Progenitor cell of endocrine pancreas (in vitro differentiated cells): ENCODE measurements around the gene NOD2. TPM values are rescaled to one million over a fixed set of nuclear protein-coding genes. Genes with fewer than 3 reads are reported as not detected.
A peak's percentile ranks its signal among the peaks of the same experiment; 100 is the strongest.

Experiments
- DNase-seq: peaks from one replicate; pipeline ENCODE4 v3.0.0; 2021; ENCODE audit warnings: low spot score; ENCODE audit not compliant: unreplicated experiment
- H3K27ac Mint-ChIP-seq: 2 replicates; pipeline ENCODE4 v1.8.0; 2021; ENCODE audit warnings: mild to moderate bottlenecking, moderate library complexity, mixed read lengths
- H3K27me3 Mint-ChIP-seq: 2 replicates; pipeline ENCODE4 v1.8.0; 2021; ENCODE audit warnings: mixed read lengths
- H3K36me3 Mint-ChIP-seq: 2 replicates; pipeline ENCODE4 v1.8.0; 2022; ENCODE audit warnings: mixed read lengths; ENCODE audit not compliant: insufficient read depth
- H3K4me1 Mint-ChIP-seq: 2 replicates; pipeline ENCODE4 v1.8.0; 2021; ENCODE audit warnings: low read depth, mixed read lengths
- H3K4me3 Mint-ChIP-seq: 2 replicates; pipeline ENCODE4 v1.8.0; 2021; ENCODE audit warnings: low read depth, mild to moderate bottlenecking, moderate library complexity, mixed read lengths
- H3K9me3 Mint-ChIP-seq: 2 replicates; pipeline ENCODE4 v1.8.0; 2021; ENCODE audit warnings: low read depth, mixed read lengths
- CTCF ChIP-seq: fragments of 200-600 bp; sonication (generic); IDR thresholded peaks from one replicate; pipeline ENCODE4 v1.5.0; 2021; ENCODE audit warnings: antibody characterized with exemption, mild to moderate bottlenecking; ENCODE audit not compliant: unreplicated experiment
- total RNA-seq: library from RNA; stranded (reverse); gene quantifications from 2 replicates; pipeline ENCODE4 v1.2.1, GENCODE V29; 2021

The NOD2 gene
- total RNA-seq, 1 donor from 2014 or later = not detected

- H3K4me3 Mint-ChIP-seq = no peak overlapping the region
- peaks cover 9% of the 10 kb centered on the region for H3K9me3 Mint-ChIP-seq
- TF ChIP-seq CTCF = no peak
- peaks cover 11% of the 10 kb centered on the region for H3K27me3 Mint-ChIP-seq
- H3K27ac Mint-ChIP-seq = no peak overlapping the region
- no peak for DNase-seq
- H3K36me3 Mint-ChIP-seq = peaks cover 2% of the 10 kb centered on the region
- peaks cover 5% of the 10 kb centered on the region for H3K4me1 Mint-ChIP-seq
These were observed 25.7 kb upstream of the NOD2 start for GRCh38 chr16:50667497-50668367.

- peaks cover 5% of the 10 kb centered on the region for H3K4me1 Mint-ChIP-seq
- no peak overlapping the region for H3K27ac Mint-ChIP-seq
- H3K27me3 Mint-ChIP-seq = peaks cover 11% of the 10 kb centered on the region
- no peak overlapping the region for H3K4me3 Mint-ChIP-seq
- no peak for TF ChIP-seq CTCF
- DNase-seq = no peak
- H3K36me3 Mint-ChIP-seq = peaks cover 2% of the 10 kb centered on the region
- H3K9me3 Mint-ChIP-seq = peaks cover 9% of the 10 kb centered on the region
These were observed 24.9 kb upstream of the NOD2 start for GRCh38 chr16:50668368-50669008.

- no peak for TF ChIP-seq CTCF
- Mint-ChIP-seq H3K9me3 (peaks cover 9% of the 10 kb centered on the region), H3K27ac (no peak overlapping the region), H3K36me3 (peaks cover 2% of the 10 kb centered on the region), H3K4me1 (peaks cover 5% of the 10 kb centered on the region), H3K27me3 (peaks cover 6% of the 10 kb centered on the region), H3K4me3 (no peak overlapping the region)
- DNase-seq = no peak
These were observed 23.7 kb upstream of the NOD2 start for GRCh38 chr16:50669741-50670140.

GRCh38 chr16:50670476-50670875 is 22.9 kb upstream of the NOD2 start:
- Mint-ChIP-seq H3K9me3 (peaks cover 9% of the 10 kb centered on the region), H3K4me3 (no peak overlapping the region), H3K27ac (no peak overlapping the region), H3K36me3 (peaks cover 2% of the 10 kb centered on the region), H3K27me3 (peaks cover 2% of the 10 kb centered on the region), H3K4me1 (peaks cover 5% of the 10 kb centered on the region)
- TF ChIP-seq CTCF = no peak
- DNase-seq = no peak

- no peak overlapping the region for H3K27ac Mint-ChIP-seq
- H3K4me1 Mint-ChIP-seq = peaks cover 5% of the 10 kb centered on the region
- no peak overlapping the region for H3K4me3 Mint-ChIP-seq
- H3K36me3 Mint-ChIP-seq = peaks cover 2% of the 10 kb centered on the region
- H3K9me3 Mint-ChIP-seq = peaks cover 9% of the 10 kb centered on the region
- H3K27me3 Mint-ChIP-seq = peaks cover 4% of the 10 kb centered on the region
- peak; percentile 51 for TF ChIP-seq CTCF
- DNase-seq = no peak
These were observed 21.7 kb upstream of the NOD2 start for GRCh38 chr16:50671644-50672260.
